Lung microvascular endothelial cell (primary cell): Measurements from ENCODE around the gene ENPP6. TPM values are rescaled to one million over a fixed set of nuclear protein-coding genes. Genes with fewer than 3 reads are reported as not detected.
A peak's percentile ranks its signal among the peaks of the same experiment; 100 is the strongest.

Experiments
- DNase-seq, 2 donors: peaks; one replicate each; pipeline versions ENCODE4 v3.0.0 to v3.0.0-alpha.2; 2010; ENCODE audit warnings: low read depth in 2 of 2
- total RNA-seq: library from RNA; depleted of rRNA; stranded (reverse); fragments of >200 nt; gene quantifications from 2 replicates; pipeline ENCODE4 v1.2.1, GENCODE V29; 2014

Gene ENPP6
- total RNA-seq, 1 donor from 2014 or later = not detected

GRCh38 chr4:184190711-184191110, 27.0 kb downstream of the ENPP6 start:
- no peak for DNase-seq

GRCh38 chr4:184189966-184190365, 27.7 kb downstream of the ENPP6 start:
- no peak for DNase-seq

- DNase-seq = no peak
Observed at GRCh38 chr4:184188443-184189400, 29.0 kb downstream of the ENPP6 start.

- DNase-seq = no peak
Observed at GRCh38 chr4:184177271-184177670, 40.4 kb downstream of the ENPP6 start.

- no peak for DNase-seq
Observed at GRCh38 chr4:184174571-184175488, 42.8 kb downstream of the ENPP6 start.

DNA sequence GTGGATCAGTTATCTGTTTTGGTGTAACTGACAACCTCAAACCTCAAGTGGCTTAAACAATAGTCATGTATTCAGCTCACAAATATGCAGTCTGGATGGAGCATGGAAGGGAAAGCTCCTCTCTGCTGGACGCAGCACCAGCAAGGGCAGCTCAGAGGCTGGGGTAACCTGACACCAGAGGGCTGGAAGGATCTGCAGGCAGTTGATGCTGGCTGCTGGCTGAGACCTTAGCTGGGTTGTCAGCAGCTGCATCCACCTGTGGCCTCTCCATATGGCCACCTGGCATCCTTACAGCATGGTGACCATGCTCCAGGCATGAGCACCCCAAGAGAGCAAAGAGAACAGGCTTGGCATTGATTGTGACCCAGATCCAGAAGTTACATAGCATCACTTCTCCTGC, 46.7 kb downstream of the ENPP6 start:
- DNase-seq = no peak

DNA sequence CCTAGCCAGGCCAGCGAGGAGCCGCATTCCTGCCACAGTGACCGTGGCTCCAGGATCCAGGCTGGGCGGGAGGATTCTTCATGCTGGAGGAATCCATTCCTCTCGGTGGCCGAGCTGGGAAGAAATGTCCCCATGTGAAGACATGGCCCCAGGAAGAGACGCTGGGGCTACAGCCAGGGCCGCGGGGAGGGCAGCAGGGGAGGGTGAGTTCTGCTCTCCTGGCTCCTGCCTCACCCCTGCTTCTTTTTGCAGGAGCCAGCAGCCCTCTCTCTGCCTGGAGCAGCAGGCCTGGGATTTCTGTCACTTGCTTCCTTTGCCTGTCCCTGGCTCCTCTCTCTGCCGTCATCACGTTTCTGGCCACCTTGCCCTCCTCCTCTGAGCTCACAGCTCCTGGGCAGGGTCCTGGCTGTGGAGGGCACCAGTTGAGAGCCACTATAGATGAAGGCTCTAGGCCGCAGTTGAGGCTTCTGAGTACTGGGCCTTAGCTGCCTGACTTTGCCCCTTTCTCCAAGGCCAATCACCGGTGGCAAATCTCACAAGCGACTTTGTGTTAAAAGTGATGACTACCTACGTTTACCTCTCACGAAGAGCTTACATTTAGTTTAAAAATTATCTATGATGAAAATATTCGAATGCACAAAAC, 48.3 kb downstream of the ENPP6 start:
- no peak for DNase-seq

- peak; percentile 59 to 76 for DNase-seq
Observed at GRCh38 chr4:184168406-184169019, 49.2 kb downstream of the ENPP6 start.

- no peak for DNase-seq
Observed at GRCh38 chr4:184167576-184167975, 50.1 kb downstream of the ENPP6 start.

DNA sequence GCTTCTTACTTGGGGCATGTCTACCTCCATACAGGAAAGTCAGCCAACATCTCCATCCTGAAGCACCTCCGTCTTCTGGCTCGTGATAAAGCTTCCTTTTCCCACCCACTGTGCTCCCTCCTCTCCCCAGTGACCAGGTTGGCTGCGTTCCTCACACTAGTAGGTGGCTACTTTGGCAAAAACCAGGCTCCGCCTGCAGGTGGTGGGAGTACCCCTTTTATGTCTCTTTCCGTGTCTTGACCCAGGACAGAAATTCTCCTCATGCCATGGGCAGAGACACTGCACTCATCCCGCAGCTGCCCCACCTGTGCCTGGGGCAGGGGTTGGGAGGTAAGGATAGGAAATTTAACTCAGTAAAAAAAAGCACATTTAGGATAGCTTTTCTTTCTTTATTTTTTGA, 50.9 kb downstream of the ENPP6 start:
- DNase-seq = no peak

DNA sequence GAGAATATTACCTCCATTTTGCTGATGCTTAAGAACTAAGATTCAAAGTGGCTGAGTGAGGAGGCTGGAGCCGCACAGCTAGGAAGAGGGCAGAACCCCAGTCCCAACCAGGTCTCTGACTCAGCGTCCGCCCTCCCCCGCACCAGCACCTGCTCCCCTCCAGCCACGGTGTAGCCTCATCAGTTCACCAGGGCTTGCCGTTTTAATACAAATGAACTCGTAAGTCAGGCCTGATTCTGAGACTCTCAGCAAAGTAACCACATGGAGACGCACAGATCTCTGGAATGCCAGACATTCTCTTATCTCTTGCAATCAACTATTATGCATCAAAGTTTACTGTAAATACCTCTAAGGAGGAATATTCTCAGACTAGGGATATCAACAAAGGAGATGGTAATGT, 52.4 kb downstream of the ENPP6 start:
- DNase-seq = no peak

GRCh38 chr4:184163813-184164212, 53.9 kb downstream of the ENPP6 start:
- peak; percentile 32 to 67 for DNase-seq

DNA sequence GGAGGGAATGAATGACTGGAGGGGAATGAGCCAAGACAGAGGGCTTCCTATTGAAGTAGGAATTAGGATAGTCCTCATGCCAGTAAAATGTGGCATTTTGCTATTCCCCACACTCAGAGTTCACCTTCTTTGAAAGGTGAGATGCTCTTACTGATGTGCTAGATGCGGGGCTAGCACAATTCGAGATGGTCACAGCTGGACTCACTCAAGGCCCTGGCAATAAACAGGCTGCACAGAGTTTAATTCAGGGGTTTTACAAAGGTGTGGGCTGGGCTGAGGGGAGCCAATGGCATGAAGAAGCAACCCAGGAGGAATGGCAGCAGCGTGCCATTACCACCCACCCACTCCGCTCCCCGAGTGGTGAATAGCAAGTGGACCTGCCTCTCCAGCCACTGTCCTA, 55.1 kb downstream of the ENPP6 start:
- DNase-seq = no peak

DNA sequence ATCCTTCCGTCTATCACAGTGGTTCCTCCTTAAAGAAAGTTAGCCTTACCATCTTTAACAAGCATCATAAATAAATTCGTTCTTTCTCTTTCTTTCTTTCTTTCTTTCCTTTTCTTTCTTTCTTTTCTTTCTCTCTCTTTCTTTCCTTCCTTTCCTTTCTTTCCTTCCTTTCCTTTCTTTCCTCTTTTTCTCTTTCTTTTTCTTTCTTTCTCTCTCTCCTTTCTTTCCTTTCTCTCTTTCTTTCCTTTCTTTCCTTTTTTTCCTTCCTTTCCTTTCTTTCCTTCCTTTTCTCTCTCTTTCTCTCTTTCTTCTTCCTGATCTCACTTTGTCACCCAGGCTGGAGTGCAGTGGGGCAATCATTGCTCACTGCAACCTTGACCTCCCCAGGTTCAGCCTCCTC, 60.4 kb downstream of the ENPP6 start:
- DNase-seq = no peak

DNA sequence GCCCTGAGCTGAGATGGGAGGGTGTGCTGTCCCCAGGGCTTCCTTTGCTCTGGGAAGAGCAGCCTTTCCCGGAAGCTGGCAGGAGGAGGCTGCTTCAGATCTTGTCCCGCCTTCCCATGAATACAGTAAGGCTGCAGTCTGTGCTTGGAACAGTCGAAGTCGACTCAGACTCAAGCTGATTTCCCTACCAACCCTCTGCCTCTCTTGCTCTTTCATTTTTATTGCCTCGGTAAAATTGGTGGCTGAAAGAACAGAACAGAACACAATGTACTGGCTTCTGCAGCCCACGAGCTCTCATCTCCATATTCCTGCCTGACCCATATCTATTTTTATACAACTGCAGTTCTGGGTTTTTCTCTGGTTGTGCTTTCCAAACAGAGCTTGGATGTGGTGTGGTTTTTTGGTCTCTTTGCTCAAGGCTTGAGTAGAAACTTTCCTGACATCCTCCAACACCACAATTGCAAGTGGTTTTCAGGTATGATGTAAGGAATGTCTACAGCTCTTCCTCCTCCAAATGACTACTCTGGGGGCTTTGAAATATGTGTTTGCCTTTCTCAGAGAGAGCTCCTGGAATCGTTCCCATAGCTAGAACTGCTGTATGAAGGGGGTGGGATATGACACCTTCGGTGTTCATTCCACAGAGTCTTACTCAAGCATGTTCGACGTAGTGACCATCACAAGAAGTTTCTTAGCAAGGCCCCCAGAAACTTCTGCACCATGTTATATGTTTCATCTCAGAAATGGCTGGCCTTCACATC, 61.3 kb downstream of the ENPP6 start:
- DNase-seq = no peak

DNA sequence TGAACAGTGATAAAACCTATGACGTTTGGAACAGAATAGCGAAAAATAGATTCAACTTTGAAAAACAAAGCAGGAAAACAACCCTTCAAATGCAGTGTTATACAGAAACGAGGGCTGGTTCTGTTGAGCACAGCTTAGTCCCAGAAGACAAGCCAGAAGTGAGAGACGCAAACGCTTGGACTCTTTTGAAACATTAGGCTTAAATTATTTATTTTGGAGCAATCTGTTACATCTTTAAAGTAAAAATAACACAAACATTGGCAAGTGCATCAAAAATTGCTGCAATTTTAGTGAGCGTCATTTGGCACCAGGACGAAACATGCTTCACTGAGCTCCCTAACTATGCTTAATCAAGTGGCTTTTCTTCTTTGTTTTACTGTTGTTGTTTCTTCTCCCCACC, 63.5 kb downstream of the ENPP6 start:
- DNase-seq = no peak

DNA sequence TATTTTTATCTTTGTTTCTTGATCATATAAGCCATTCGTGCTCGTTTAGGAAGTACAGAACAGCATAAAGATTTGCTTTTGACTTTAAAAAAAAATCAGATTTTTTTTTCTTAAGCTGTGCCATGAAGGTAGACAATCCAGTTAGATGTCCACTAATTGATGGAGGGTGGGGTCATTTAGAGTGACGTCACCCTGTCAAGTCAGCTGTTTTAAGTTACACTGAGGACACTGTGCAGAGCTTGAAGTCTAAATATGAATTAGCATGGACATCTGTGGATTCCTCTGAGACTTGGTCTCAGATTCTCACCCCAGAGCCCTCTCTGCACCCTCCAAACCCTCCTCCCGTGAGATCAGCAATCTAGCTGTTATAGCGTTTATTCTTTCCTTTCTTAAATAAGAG, 63.9 kb downstream of the ENPP6 start:
- DNase-seq = no peak

- DNase-seq = no peak
Observed at GRCh38 chr4:184151988-184152485, 65.6 kb downstream of the ENPP6 start.

GRCh38 chr4:184150102-184150839, 67.4 kb downstream of the ENPP6 start:
- DNase-seq = no peak
